Left lung (tissue), 10 donors: Measurements from ENCODE around the gene DIO1. TPM values are rescaled to one million over a fixed set of nuclear protein-coding genes. Genes with fewer than 3 reads are reported as not detected.

Experiments
- ATAC-seq: fragments of 200-7000 bp; cut with Tn5 transposase; one replicate; pipeline ENCODE4 v1.9.1; 2020; ENCODE audit warnings: moderate library complexity
- DNase-seq, 4 donors: peaks; one replicate each; pipeline ENCODE4 v3.0.0-alpha.2; 2013 to 2020
- H3K27ac ChIP-seq, 2 donors: fragments of 200-600 bp; sonication (generic) in 1 of 2; one replicate each; pipeline versions ENCODE4 v1.5.0 to v1.8.0; 2020 to 2021
- H3K27me3 ChIP-seq, 2 donors: fragments of 200-600 bp; sonication (generic) in 1 of 2; one replicate each; pipeline versions ENCODE4 v1.5.0 to v1.8.0; 2020 to 2021
- H3K36me3 ChIP-seq, 2 donors: fragments of 200-600 bp; sonication (generic) in 1 of 2; one replicate each; pipeline versions ENCODE4 v1.5.0 to v1.8.0; 2020 to 2021
- H3K4me1 ChIP-seq, 2 donors: fragments of 200-600 bp; one replicate each; pipeline ENCODE4 v1.8.0; 2021
- H3K4me3 ChIP-seq, 2 donors: fragments of 200-600 bp; sonication (generic) in 1 of 2; one replicate each; pipeline versions ENCODE4 v1.5.0 to v1.8.0; 2020 to 2021; ENCODE audit warnings: mild to moderate bottlenecking in 1 of 2
- H3K9me3 ChIP-seq, 2 donors: fragments of 200-600 bp; sonication (generic) in 1 of 2; one replicate each; pipeline versions ENCODE4 v1.5.0 to v1.8.0; 2020 to 2021
- CTCF ChIP-seq, 2 donors: fragments of 200-600 bp; sonication (generic) in 1 of 2; IDR thresholded peaks; one replicate each; pipeline versions ENCODE4 v1.5.0 to v1.8.0; 2021; ENCODE audit warnings: antibody characterized with exemption in 2 of 2
- intact Hi-C, 2 donors: fragments of 100-400 bp; cut with DNase I; formaldehyde crosslinking; loops; one replicate each; pipeline versions ENCODE4 v1.11.2 to v1.14.2; 2022
- polyA plus RNA-seq, 6 donors: library from polyadenylated mRNA; unstranded; fragments of 120-200 nt; gene quantifications; one replicate each; pipeline ENCODE4 v1.2.1, GENCODE V29; 2013; ENCODE audit not compliant: insufficient read length in 6 of 6
- total RNA-seq, 2 donors: library from RNA; stranded (reverse); fragmentation: NEBNext Ultra II Directional; extraction: Animal tissue kit (Norgen Biotek cat#: 25700); gene quantifications; one replicate each; pipeline ENCODE4 v1.2.1, GENCODE V29; 2021
- donor health status: DM: no; HTN: yes; CAD: no.
- donor health status: DM: no; HTN: no; CAD: no.

DIO1 gene
- total and polyA plus RNA-seq, 8 donors: 0.51 to 1.2 (median 0.85) TPM; not detected in 1

GRCh38 chr1:53954128-53954527 is 60.1 kb downstream of the DIO1 start:
- Histone ChIP-seq H3K4me1 (peaks cover 11 to 21% of the 10 kb centered on the region in 2 donors), H3K9me3 (no peaks in the 10 kb centered on the region), H3K27me3 (no peaks in the 10 kb centered on the region), H3K4me3 (no peak overlapping the region), H3K36me3 (peaks cover 0 to 47% of the 10 kb centered on the region in 2 donors), H3K27ac (no peak overlapping the region)
- ATAC-seq (no peak), DNase-seq (no peak)
- intact Hi-C loops: no loop called here
- no peak for TF ChIP-seq CTCF (IDR thresholded peaks at IDR 0.05)

- H3K36me3 ChIP-seq: peaks cover 0 to 60% of the 10 kb centered on the region in 2 donors
- no peak overlapping the region for H3K4me3 ChIP-seq
- no peaks in the 10 kb centered on the region for H3K9me3 ChIP-seq
- peaks cover 11 to 17% of the 10 kb centered on the region in 2 donors for H3K4me1 ChIP-seq
- no peaks in the 10 kb centered on the region for H3K27me3 ChIP-seq
- peak overlapping the region; percentile 35 to 71 for H3K27ac ChIP-seq
- ATAC-seq: peak; percentile 61
- intact Hi-C loops: no loop called here
- TF ChIP-seq CTCF (IDR thresholded peaks at IDR 0.05): no peak
- DNase-seq: no peak
Observed at GRCh38 chr1:53956308-53957168, 62.6 kb downstream of the DIO1 start.

GRCh38 chr1:53957194-53957818 is 63.3 kb downstream of the DIO1 start:
- H3K4me3 ChIP-seq: no peak overlapping the region
- H3K4me1 ChIP-seq: peaks cover 11 to 17% of the 10 kb centered on the region in 2 donors
- intact Hi-C loops: no loop called here
- DNase-seq (no peak), ATAC-seq (peak; percentile 71)
- H3K36me3 ChIP-seq: peaks cover 0 to 59% of the 10 kb centered on the region in 2 donors
- peak overlapping the region; percentile 35 to 71 for H3K27ac ChIP-seq
- no peaks in the 10 kb centered on the region for H3K27me3 ChIP-seq
- TF ChIP-seq CTCF (IDR thresholded peaks at IDR 0.05): no peak
- H3K9me3 ChIP-seq: no peaks in the 10 kb centered on the region

GRCh38 chr1:53959664-53960250 is 65.8 kb downstream of the DIO1 start:
- Histone ChIP-seq H3K27me3 (no peaks in the 10 kb centered on the region), H3K9me3 (no peaks in the 10 kb centered on the region), H3K4me3 (no peak overlapping the region), H3K27ac (no peak overlapping the region), H3K36me3 (peaks cover 0 to 57% of the 10 kb centered on the region in 2 donors), H3K4me1 (peaks cover 11 to 17% of the 10 kb centered on the region in 2 donors)
- DNase-seq (no peak), ATAC-seq (peak; percentile 64)
- intact Hi-C loops: no loop called here
- TF ChIP-seq CTCF (IDR thresholded peaks at IDR 0.05): peak; percentile 30 to 45

Other genes starting within 250 kb of the DIO1 start
- gene GLIS1, start 155.0 kb upstream of the DIO1 start, total RNA-seq: not detected
- under 1 TPM in 4 of 6 donors, not detected in 2; 0.06 to 0.16 (median 0.12) TPM for gene GLIS1, start 155.0 kb upstream of the DIO1 start, polyA plus RNA-seq
- 10 to 100 TPM in 1 of 2 donors, 1 to 10 TPM in 1; 9.1 to 15.6 TPM for gene NDC1, start 55.9 kb upstream of the DIO1 start, total RNA-seq
- 10 to 100 TPM; 19.9 to 27.4 (median 21.2) TPM for gene NDC1, start 55.9 kb upstream of the DIO1 start, polyA plus RNA-seq
- 10 to 100 TPM; 27.1 to 27.7 TPM for gene YIPF1, start 4.4 kb upstream of the DIO1 start, total RNA-seq
- gene YIPF1, start 4.4 kb upstream of the DIO1 start, polyA plus RNA-seq: 10 to 100 TPM; 24.2 to 28.7 (median 26.6) TPM
- gene IFT25, start 51.5 kb downstream of the DIO1 start, total RNA-seq: 10 to 100 TPM; 22.3 to 26.1 TPM
- 10 to 100 TPM; 50.4 to 65.4 (median 52.5) TPM for gene IFT25, start 51.5 kb downstream of the DIO1 start, polyA plus RNA-seq
- gene LRRC42, start 52.2 kb downstream of the DIO1 start, total RNA-seq: 10 to 100 TPM; 18.0 to 21.9 TPM
- 10 to 100 TPM; 33.9 to 43.2 (median 36.0) TPM for gene LRRC42, start 52.2 kb downstream of the DIO1 start, polyA plus RNA-seq
- 1 to 10 TPM in 1 of 2 donors, not detected in 1; 6.5 TPM for gene LDLRAD1, start 124.0 kb downstream of the DIO1 start, total RNA-seq
- 1 to 10 TPM in 5 of 6 donors, under 1 TPM in 1; 0.68 to 6.9 (median 3.2) TPM for gene LDLRAD1, start 124.0 kb downstream of the DIO1 start, polyA plus RNA-seq
- gene TMEM59, start 159.0 kb downstream of the DIO1 start, total RNA-seq: 100 to 1,000 TPM; 354 to 468 TPM
- gene TMEM59, start 159.0 kb downstream of the DIO1 start, polyA plus RNA-seq: 100 to 1,000 TPM; 235 to 349 (median 309) TPM
- gene TCEANC2, start 159.4 kb downstream of the DIO1 start, total RNA-seq: 1 to 10 TPM; 5.2 to 5.8 TPM
- gene TCEANC2, start 159.4 kb downstream of the DIO1 start, polyA plus RNA-seq: 10 to 100 TPM in 5 of 6 donors, 1 to 10 TPM in 1; 8.9 to 13.3 (median 10.5) TPM